Right atrium auricular region (tissue), 2 donors: ENCODE data around the gene LARGE2. TPM values are rescaled to one million over a fixed set of nuclear protein-coding genes. Genes with fewer than 3 reads are reported as not detected.

Source experiments
- DNase-seq: peaks from one replicate; pipeline ENCODE4 v3.0.0-alpha.2; 2019; ENCODE audit warnings: low spot score
- H3K27ac ChIP-seq, 2 donors: fragments of 200-600 bp; sonication (generic); 1 replicate in 1 of 2; 2 replicates in 1 of 2; pipeline ENCODE4 v1.5.1; 2016 to 2019
- H3K27me3 ChIP-seq, 2 donors: fragments of 200-600 bp; sonication (generic); one replicate each; pipeline versions ENCODE4 v1.5.1 to v1.6.0; 2017 to 2019
- H3K36me3 ChIP-seq: fragments of 200-600 bp; sonication (generic); one replicate; pipeline ENCODE4 v1.5.1; 2016
- H3K4me1 ChIP-seq, 2 donors: fragments of 200-600 bp; sonication (generic); one replicate each; pipeline versions ENCODE4 v1.5.1 to v1.6.0; 2017 to 2019
- H3K4me3 ChIP-seq, 2 donors: fragments of 200-600 bp; sonication (generic); 1 replicate in 1 of 2; 2 replicates in 1 of 2; pipeline ENCODE4 v1.5.1; 2017 to 2019; ENCODE audit warnings: mild to moderate bottlenecking in 1 of 2, moderate library complexity in 1 of 2
- H3K9me3 ChIP-seq, 2 donors: fragments of 200-600 bp; sonication (generic); one replicate each; pipeline ENCODE4 v1.5.1; 2019
- CTCF ChIP-seq, 2 donors: fragments of 200-600 bp; sonication (generic); IDR thresholded peaks; one replicate each; pipeline ENCODE4 v1.5.1; 2019; ENCODE audit warnings: antibody characterized with exemption in 2 of 2
- total RNA-seq, 2 donors: library from RNA; depleted of rRNA; stranded (reverse); fragments of >200 nt; gene quantifications; one replicate each; pipeline ENCODE4 v1.1.0, GENCODE V29; 2016

The LARGE2 gene
- total RNA-seq, 2 donors from 2014 or later: 0.51 TPM; not detected in 1

- Histone ChIP-seq H3K4me3 (no peak overlapping the region), H3K4me1 (peaks cover 0 to 5% of the 10 kb centered on the region in 2 donors), H3K27ac (no peak overlapping the region), H3K36me3 (peaks cover 47% of the 10 kb centered on the region), H3K27me3 (no peaks in the 10 kb centered on the region), H3K9me3 (no peaks in the 10 kb centered on the region)
- DNase-seq: no peak
- TF ChIP-seq CTCF (IDR thresholded peaks at IDR 0.05): no peak
Observed at GRCh38 chr11:45942381-45942780, 19.9 kb downstream of the LARGE2 start.

DNA sequence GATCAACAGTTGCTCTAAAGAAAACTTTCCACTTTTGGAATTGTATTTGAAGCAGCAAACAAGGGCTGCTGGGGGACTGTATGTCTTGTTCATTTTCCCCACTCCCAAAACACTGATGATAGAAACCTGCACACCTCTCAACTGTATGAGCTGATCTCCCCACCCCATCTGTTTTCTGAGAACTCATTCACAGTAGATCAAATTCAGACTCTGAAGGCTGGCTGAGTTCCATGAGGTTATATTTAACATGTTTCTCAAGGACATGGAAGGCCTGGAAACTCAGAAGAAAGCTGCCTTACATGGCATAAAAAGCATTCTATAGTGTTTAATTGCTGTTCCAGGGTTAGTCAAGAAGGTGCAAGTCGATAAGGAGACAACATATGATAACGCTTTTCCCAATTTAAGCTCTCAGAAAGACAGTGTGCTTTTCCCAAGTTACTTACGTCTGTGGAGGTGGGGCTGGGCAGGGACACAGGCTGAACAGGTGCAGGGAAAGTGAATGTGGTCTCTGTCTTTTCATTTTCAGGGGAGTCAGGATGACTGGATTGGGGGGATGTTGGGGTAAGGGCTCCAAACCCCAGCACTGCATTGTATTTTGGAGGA lies 23.0 kb downstream of the LARGE2 start:
- H3K9me3 ChIP-seq: no peaks in the 10 kb centered on the region
- H3K27me3 ChIP-seq: no peaks in the 10 kb centered on the region
- peaks cover 0 to 5% of the 10 kb centered on the region in 2 donors for H3K4me1 ChIP-seq
- peaks cover 66% of the 10 kb centered on the region for H3K36me3 ChIP-seq
- no peak overlapping the region for H3K27ac ChIP-seq
- H3K4me3 ChIP-seq: no peak overlapping the region
- no peak for DNase-seq
- no peak for TF ChIP-seq CTCF (IDR thresholded peaks at IDR 0.05)

DNA sequence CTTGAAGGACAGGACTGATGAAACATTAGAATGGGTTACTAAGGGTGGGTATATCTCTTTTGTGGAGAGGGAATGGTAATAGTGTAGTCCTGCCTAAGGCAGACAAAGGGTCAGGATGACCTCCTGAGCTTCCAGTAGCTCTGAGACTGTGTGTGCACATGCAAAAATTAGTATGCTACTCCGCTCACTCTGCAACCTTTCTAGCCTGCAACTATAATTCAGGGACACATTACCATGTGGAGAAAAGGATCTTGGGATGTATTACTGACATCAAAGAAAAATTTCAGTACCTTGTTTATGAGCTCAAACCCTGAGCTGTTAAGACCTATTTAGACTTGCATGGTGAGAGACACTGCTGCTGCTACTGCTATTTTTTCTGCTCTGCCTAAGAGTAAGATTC lies 25.4 kb downstream of the LARGE2 start:
- no peak overlapping the region for H3K4me3 ChIP-seq
- no peak overlapping the region for H3K27ac ChIP-seq
- DNase-seq: no peak
- peaks cover 68% of the 10 kb centered on the region for H3K36me3 ChIP-seq
- H3K9me3 ChIP-seq: no peaks in the 10 kb centered on the region
- TF ChIP-seq CTCF (IDR thresholded peaks at IDR 0.05): no peak
- H3K27me3 ChIP-seq: no peaks in the 10 kb centered on the region
- H3K4me1 ChIP-seq: peaks cover 0 to 5% of the 10 kb centered on the region in 2 donors

GRCh38 chr11:45948356-45948755 lies 25.9 kb downstream of the LARGE2 start:
- H3K27ac ChIP-seq: no peak overlapping the region
- H3K9me3 ChIP-seq: no peaks in the 10 kb centered on the region
- TF ChIP-seq CTCF (IDR thresholded peaks at IDR 0.05): no peak
- H3K4me3 ChIP-seq: no peak overlapping the region
- H3K4me1 ChIP-seq: peaks cover 0 to 5% of the 10 kb centered on the region in 2 donors
- peaks cover 70% of the 10 kb centered on the region for H3K36me3 ChIP-seq
- DNase-seq: no peak
- H3K27me3 ChIP-seq: no peaks in the 10 kb centered on the region

- no peaks in the 10 kb centered on the region for H3K27me3 ChIP-seq
Observed at GRCh38 chr11:45949992-45950407, 27.5 kb downstream of the LARGE2 start.

More at GRCh38 chr11:45949992-45950407, 27.5 kb downstream of the LARGE2 start:
- TF ChIP-seq CTCF (IDR thresholded peaks at IDR 0.05): no peak
- Histone ChIP-seq H3K9me3 (no peaks in the 10 kb centered on the region), H3K4me3 (no peak overlapping the region), H3K4me1 (peaks cover 0 to 5% of the 10 kb centered on the region in 2 donors), H3K27ac (no peak overlapping the region), H3K36me3 (peaks cover 63% of the 10 kb centered on the region)
- no peak for DNase-seq
